K562 treated with DMSO at 1 percent for 12 hours (cell line): Measurements from ENCODE around the gene CDCA4. TPM values are rescaled to one million over a fixed set of nuclear protein-coding genes. Genes with fewer than 3 reads are reported as not detected.

Source experiments
- total RNA-seq: library from RNA; unstranded; fragments of 300-600 nt; gene quantifications from 2 replicates; pipeline ENCODE4 v1.2.3, GENCODE V29; 2022; ENCODE audit not compliant: insufficient read depth

CDCA4 gene
- 31.9 and 41.7 TPM in 2 replicates for total RNA-seq

DNA sequence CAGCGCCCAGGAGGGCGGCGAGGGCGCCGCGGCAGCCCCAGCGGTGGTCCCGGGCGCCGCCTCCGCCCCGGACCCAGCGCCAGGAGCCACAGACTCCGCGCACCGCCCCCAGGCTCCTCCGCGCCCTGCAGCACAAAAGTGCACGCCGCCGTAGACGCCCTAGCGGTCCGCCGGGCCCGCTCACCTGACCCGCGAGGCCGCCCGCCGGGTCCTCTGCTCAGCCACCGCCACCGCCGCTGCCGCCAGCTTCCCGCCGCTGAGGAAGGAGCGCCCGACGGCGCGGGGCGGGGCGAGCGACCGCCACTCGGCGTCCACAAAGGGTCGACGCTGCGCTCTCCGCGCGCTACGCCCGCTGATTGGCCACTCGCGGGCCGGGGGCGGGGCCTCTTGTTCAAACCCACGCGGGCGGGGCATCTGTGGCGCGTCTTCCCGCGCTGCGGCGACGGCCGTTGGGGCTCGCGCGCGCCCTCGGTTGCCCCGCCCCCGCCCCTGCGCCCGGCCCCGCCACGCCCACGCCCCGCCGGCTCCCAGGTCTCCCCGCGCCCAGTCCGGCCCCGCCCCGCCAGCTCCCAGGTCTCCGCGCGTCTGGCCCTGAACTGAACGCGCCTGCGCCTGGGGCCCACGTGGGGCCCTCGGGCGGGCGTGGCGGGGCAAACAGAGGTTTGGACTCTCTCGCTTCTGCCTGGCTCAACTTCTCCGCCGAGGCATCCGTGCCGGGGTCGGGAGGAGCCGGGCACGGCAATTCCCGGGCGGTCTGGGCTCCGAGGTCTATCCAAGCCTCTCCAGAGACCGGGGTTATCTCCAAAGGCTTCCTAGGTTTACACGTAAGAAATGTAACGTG, at the start of gene CDCA4:
TSS of gene CDCA4 (minus strand) at position 269 of the 841 bp plus-strand sequence. CDS start 9,154 bp downstream, outside the sequence.

DNA sequence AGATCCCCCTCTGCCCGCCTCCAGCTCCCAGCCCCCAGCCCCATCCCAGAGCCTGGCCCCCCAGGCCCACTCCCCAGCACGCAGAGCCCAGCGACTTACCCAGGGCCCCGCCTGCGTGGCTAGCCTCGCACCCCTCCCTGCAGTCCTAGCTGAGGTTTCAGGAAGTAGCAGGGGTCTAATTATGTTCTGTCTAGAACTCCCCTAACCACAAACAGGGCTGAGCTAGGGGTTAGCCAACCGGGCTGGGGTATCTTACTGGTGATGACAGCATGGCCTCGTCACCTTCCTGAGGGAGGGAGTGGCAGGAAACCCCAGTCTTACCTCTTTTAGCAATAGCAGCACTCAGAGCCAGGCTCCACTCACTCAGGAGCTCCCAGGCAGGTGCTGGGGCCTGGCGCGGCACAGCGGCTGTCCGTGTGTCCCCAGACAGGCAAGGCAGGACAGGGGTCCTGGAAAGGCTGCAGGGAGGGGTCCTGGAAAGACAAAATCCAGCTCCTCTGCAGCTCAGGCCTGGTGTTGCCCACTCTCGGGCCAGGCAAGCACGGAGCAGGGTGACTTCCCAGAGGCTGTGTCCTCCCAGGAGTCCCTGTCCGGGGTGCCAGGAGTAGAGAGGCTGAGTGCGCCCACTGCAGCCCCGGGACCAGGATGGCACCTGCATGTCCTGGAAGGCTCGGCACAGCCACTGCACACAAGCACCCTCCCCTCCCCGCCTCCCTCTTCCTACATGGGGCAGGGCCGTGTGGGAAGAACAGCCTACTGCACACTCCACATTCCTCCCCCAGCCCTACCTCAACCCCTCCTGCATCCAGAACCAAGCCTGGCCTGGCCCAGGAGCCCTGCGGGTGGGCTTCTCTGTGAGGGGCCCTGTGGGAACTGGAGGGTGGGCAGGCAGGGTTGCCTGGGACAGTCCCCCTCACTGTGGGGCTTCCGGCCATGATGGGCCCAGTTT, 44.7 kb upstream of the CDCA4 start, which contains the start of gene GPR132:
TSS of gene GPR132 (minus strand) at position 151 of the 949 bp plus-strand sequence. CDS start 10,010 bp downstream, outside the sequence.

DNA sequence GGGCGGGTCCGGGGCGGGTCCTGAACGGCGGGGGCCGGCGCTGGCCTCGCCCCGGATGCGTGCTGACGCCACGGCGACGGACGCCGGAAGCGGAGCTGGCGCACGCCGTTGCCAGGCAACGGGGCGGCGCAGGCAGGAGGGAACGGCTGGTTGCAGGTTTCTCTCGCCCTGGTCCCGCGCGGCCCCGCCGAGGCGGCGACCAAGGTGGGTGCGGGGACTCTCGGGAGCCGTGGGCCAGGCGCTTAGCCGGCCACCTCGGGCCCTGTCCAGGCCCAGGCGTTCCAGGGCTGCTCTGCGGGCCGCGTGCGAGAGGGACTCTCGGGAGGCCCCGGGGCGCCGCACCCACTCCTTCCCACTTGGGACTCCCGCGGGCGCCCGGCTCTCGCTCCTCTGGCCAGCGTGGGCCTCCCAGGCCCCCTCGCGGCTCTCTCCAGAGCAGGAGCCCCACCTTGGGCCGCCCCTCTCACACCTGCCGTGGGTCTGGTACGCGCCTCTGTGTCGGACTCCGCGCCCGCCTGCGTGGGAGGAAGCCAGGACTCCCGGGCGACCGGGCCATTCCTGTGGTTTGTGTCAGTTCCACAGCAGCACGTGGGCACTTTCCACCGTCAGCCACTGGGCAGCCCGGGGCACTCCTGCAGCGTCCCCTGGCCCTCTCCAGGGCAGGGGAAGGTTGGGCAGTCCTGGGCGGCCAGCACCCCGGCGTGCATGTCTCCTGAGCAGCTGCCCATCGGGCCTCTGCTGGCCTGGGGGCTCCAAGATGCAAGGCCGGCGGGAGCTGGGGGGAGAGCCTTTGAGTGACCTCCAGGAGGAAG, 35.0 kb downstream of the CDCA4 start, which contains the start of gene CLBA1:
TSS of gene CLBA1 (plus strand) at position 114 of the 812 bp plus-strand sequence. CDS start at position 758, 644 bp downstream.

DNA sequence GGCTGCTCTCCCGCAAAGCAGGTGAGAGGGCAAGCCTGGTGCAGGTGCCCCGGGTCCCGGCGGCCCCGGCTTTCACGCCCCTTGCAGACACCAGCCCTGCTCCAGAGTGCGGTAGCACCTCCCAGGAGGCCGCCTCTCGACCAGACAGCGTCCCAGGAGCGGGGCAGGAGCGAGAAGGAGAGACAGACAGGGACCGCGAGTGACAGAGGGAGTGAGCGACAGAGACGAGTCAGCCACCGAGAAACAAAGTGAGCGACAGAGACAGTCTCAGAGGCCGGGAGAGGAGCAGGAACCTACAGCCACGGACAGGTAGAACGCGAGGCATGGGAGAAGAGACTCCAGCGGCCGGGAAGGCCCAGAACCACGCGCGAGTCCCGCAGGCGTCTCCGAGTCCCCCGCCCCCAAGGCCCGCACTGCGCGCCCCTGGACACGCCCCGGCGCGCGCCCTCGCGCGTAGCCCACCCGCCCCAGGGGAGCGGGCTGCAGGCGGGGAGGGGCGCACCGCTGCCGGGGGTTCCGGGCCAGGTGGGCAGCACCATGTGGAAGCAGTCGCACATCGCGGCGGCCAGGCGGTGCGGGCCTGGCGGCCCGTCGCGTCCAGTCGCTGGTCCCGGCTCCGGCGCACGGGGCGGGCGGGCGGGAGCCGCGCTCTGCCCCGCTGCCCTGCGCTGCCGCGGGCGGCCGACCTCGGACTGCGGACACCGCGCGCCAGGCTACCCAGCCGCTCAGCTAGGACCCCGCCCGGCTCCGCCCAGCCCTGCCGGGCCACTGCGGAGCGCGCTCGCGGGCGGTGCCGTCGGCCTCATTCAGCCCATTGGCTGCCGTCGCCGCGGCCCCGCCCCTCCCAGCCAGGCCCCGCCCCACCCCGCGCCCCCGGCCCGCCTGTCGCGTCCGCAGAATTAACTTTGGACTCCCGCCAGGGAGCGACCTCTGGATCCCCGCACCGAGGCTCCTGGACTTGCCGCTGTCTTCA, 42.9 kb downstream of the CDCA4 start, which contains the start of gene AHNAK2:
TSS of gene AHNAK2 (minus strand) at position 694 of the 973 bp plus-strand sequence. CDS start at position 557, 137 bp downstream.

Other genes starting within 250 kb of the CDCA4 start
- gene AKT1, start 225.3 kb downstream of the CDCA4 start, total RNA-seq, result 70.0 and 124 TPM in 2 replicates
- 4.5 and 7.4 TPM in 2 replicates for gene ZBTB42, start 220.0 kb downstream of the CDCA4 start, total RNA-seq
- gene CEP170B, start 155.8 kb downstream of the CDCA4 start, total RNA-seq, result 2.6 and 8.0 TPM in 2 replicates
- gene PLD4, start 96.2 kb downstream of the CDCA4 start, total RNA-seq, result not detected in 2 replicates
- 0.14 TPM in 1 of 2 replicates, not detected in the other for gene AHNAK2, start 42.7 kb downstream of the CDCA4 start, total RNA-seq
- gene CLBA1, start 35.3 kb downstream of the CDCA4 start, total RNA-seq, result 2.0 and 2.4 TPM in 2 replicates
- 2.0 and 4.0 TPM in 2 replicates for gene GPR132, start 44.3 kb upstream of the CDCA4 start, total RNA-seq
- gene JAG2, start 147.7 kb upstream of the CDCA4 start, total RNA-seq, result 8.2 and 12.5 TPM in 2 replicates
- gene NUDT14, start 160.2 kb upstream of the CDCA4 start, total RNA-seq, result 30.6 and 34.5 TPM in 2 replicates
- not detected in 2 replicates for gene BTBD6, start 227.4 kb upstream of the CDCA4 start, total RNA-seq